HepG2 (cell line): ENCODE results near the gene QSOX2.

Experiments
- CBX5 ChIP-seq: sonication (generic); formaldehyde crosslinking; IDR thresholded peaks from 2 replicates; pipeline ENCODE4 v1.4.0; 2020; ENCODE audit warnings: missing genetic modification reagents, borderline replicate concordance
- CTCF ChIP-seq: sonication (generic); formaldehyde crosslinking; IDR thresholded peaks from 2 replicates; pipeline ENCODE4 v1.5.0; 2020; ENCODE audit warnings: mild to moderate bottlenecking, missing genetic modification reagents, moderate library complexity
- MAFK ChIP-seq, 2 experiments: IDR thresholded peaks in 1 of 2; conservative IDR thresholded peaks in 1 of 2; 2 replicates each; pipeline ENCODE4 v1.6.1; 2011; ENCODE audit warnings: improper control_type of control experiment in 2 of 2, low read length in 2 of 2
- PHF8 ChIP-seq: sonication (generic); formaldehyde crosslinking; IDR thresholded peaks from 2 replicates; pipeline ENCODE4 v1.5.0; 2020; ENCODE audit warnings: missing genetic modification reagents
- ZBTB40 ChIP-seq, 2 experiments: fragments of 450-650 bp in 1 of 2; sonication (generic) in 1 of 2; formaldehyde crosslinking in 1 of 2; IDR thresholded peaks; 2 replicates each; pipeline versions ENCODE4 v1.6.1 to v1.8.0; 2016 to 2022; ENCODE audit warnings: antibody characterized with exemption in 1 of 2, mild to moderate bottlenecking in 1 of 2, missing genetic modification reagents in 1 of 2
- ZNF142 ChIP-seq: sonication (generic); formaldehyde crosslinking; IDR thresholded peaks from 2 replicates; pipeline ENCODE4 v1.4.0; 2020; ENCODE audit warnings: missing genetic modification reagents
- ZNF329 ChIP-seq: sonication (generic); formaldehyde crosslinking; IDR thresholded peaks from 2 replicates; pipeline ENCODE4 v1.9.0; 2021; ENCODE audit warnings: low read depth, mild to moderate bottlenecking, missing genetic modification reagents
- TF ChIP-seq, protein P1 (sequence below): sonication (generic); formaldehyde crosslinking; IDR thresholded peaks from 2 replicates; pipeline ENCODE4 v1.8.1; 2023; ENCODE audit warnings: missing genetic modification reagents, inconsistent platforms, borderline replicate concordance

- TF ChIP-seq PHF8 (CRISPR knock-in tag) (no peak), CTCF (no peak), ZNF142 (CRISPR knock-in tag) (no peak), CBX5 (no peak), ZNF329 (CRISPR knock-in tag) (no peak), MAFK (conservative IDR thresholded peaks at IDR 0.05 in 1 of 2, IDR thresholded peaks at IDR 0.05 in 1 of 2; ENCODE audit: low read length in 2 of 2) (no peak), ZBTB40 (IDR thresholded peaks at IDR 0.05) (no peak), ZBTB40 (CRISPR knock-in tag; IDR thresholded peaks at IDR 0.05) (no peak)
- TF ChIP-seq, protein P1, sequence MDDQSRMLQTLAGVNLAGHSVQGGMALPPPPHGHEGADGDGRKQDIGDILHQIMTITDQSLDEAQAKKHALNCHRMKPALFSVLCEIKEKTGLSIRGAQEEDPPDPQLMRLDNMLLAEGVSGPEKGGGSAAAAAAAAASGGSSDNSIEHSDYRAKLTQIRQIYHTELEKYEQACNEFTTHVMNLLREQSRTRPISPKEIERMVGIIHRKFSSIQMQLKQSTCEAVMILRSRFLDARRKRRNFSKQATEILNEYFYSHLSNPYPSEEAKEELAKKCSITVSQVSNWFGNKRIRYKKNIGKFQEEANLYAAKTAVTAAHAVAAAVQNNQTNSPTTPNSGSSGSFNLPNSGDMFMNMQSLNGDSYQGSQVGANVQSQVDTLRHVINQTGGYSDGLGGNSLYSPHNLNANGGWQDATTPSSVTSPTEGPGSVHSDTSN: no peak
Measured at GRCh38 chr9:136197084-136197875, 48.3 kb downstream of the QSOX2 start.
